Neural progenitor cell (in vitro differentiated cells): ENCODE results near the gene CRY1. TPM values are rescaled to one million over a fixed set of nuclear protein-coding genes. Genes with fewer than 3 reads are reported as not detected.

Source experiments
- DNase-seq: peaks from one replicate; pipeline ENCODE4 v3.0.0-alpha.2; 2016; ENCODE audit warnings: low spot score
- H2AFZ ChIP-seq: fragments of 200-600 bp; sonication (generic); replicated peaks from 2 replicates; pipeline ENCODE4 v1.6.1; 2016; ENCODE audit warnings: antibody characterized with exemption
- H3F3A ChIP-seq: fragments of 200-600 bp; sonication (generic); 2 replicates; pipeline ENCODE4 v1.6.1; 2016; ENCODE audit warnings: antibody characterized with exemption, low read depth
- H3K27ac ChIP-seq: fragments of 200-600 bp; sonication (generic); 2 replicates; pipeline ENCODE4 v1.5.1; 2016; ENCODE audit warnings: mild to moderate bottlenecking
- H3K27me3 ChIP-seq: fragments of 200-600 bp; sonication (generic); 2 replicates; pipeline ENCODE4 v1.6.1; 2016; ENCODE audit warnings: mild to moderate bottlenecking, moderate library complexity
- H3K36me3 ChIP-seq: fragments of 200-600 bp; sonication (generic); 2 replicates; pipeline ENCODE4 v1.5.1; 2016
- H3K4me1 ChIP-seq: fragments of 200-600 bp; sonication (generic); 2 replicates; pipeline ENCODE4 v1.6.1; 2016; ENCODE audit warnings: mixed run types
- H3K4me2 ChIP-seq: fragments of 200-600 bp; sonication (generic); 2 replicates; pipeline ENCODE4 v1.6.1; 2016
- H3K4me3 ChIP-seq: fragments of 200-600 bp; sonication (generic); 2 replicates; pipeline ENCODE4 v1.5.1; 2016
- H3K79me2 ChIP-seq: fragments of 200-600 bp; sonication (generic); 2 replicates; pipeline ENCODE4 v1.6.1; 2016; ENCODE audit warnings: low read depth
- H3K9ac ChIP-seq: fragments of 200-600 bp; sonication (generic); 2 replicates; pipeline ENCODE4 v1.6.1; 2016
- H3K9me3 ChIP-seq: fragments of 200-600 bp; sonication (generic); 2 replicates; pipeline ENCODE4 v1.5.1; 2016; ENCODE audit warnings: low read depth
- H4K20me1 ChIP-seq: fragments of 200-600 bp; sonication (generic); 2 replicates; pipeline ENCODE4 v1.6.1; 2016; ENCODE audit warnings: low read depth
- H3K27ac Mint-ChIP-seq: 3 replicates; pipeline ENCODE4 v1.8.0; 2021; ENCODE audit warnings: mixed read lengths
- H3K27me3 Mint-ChIP-seq: 2 replicates; pipeline ENCODE4 v1.8.0; 2022; ENCODE audit warnings: low read depth, mild to moderate bottlenecking, inconsistent platforms, moderate library complexity, mixed read lengths; ENCODE audit not compliant: insufficient read depth
- H3K36me3 Mint-ChIP-seq: 3 replicates; pipeline ENCODE4 v1.8.0; 2021; ENCODE audit warnings: mixed read lengths
- H3K4me1 Mint-ChIP-seq: 3 replicates; pipeline ENCODE4 v1.8.0; 2021; ENCODE audit warnings: mixed read lengths
- H3K4me3 Mint-ChIP-seq: 3 replicates; pipeline ENCODE4 v1.8.0; 2021; ENCODE audit warnings: mild to moderate bottlenecking, moderate library complexity, mixed read lengths
- H3K9me3 Mint-ChIP-seq: 3 replicates; pipeline ENCODE4 v1.8.0; 2020; ENCODE audit warnings: mixed read lengths
- CTCF ChIP-seq: fragments of 200-600 bp; sonication (generic); IDR thresholded peaks from 2 replicates; pipeline ENCODE4 v1.5.1; 2017; ENCODE audit warnings: antibody characterized with exemption, mild to moderate bottlenecking
- EZH2 ChIP-seq: fragments of 200-600 bp; sonication (generic); IDR thresholded peaks from 2 replicates; pipeline ENCODE4 v1.6.1; 2017; ENCODE audit warnings: antibody characterized with exemption, mild to moderate bottlenecking, moderate library complexity
- EZH2phosphoT487 ChIP-seq: fragments of 200-600 bp; sonication (generic); IDR thresholded peaks from 2 replicates; pipeline ENCODE4 v1.6.1; 2017; ENCODE audit warnings: antibody characterized with exemption
- total RNA-seq: library from RNA; depleted of rRNA; stranded (reverse); fragments of >200 nt; gene quantifications from 2 replicates; pipeline ENCODE4 v1.2.3, GENCODE V29; 2015; ENCODE audit warnings: low replicate concordance

CRY1 gene
- total RNA-seq, 1 donor from 2014 or later = 51.3 TPM

GRCh38 chr12:107032266-107032665 lies 61.1 kb downstream of the CRY1 start:
- H3F3A ChIP-seq = no peaks in the 10 kb centered on the region
- H4K20me1 ChIP-seq = no peaks in the 10 kb centered on the region
- H2AFZ ChIP-seq = no peak overlapping the region
- Mint-ChIP-seq H3K36me3 (peaks cover 8% of the 10 kb centered on the region), H3K27me3 (no peaks in the 10 kb centered on the region), H3K9me3 (no peaks in the 10 kb centered on the region), H3K4me1 (peaks cover 19% of the 10 kb centered on the region), H3K27ac (no peak overlapping the region), H3K4me3 (no peak overlapping the region)
- DNase-seq = no peak
- H3K4me1 ChIP-seq = peaks cover 3% of the 10 kb centered on the region
- TF ChIP-seq EZH2 = no peak
- H3K27ac ChIP-seq = no peak overlapping the region
- H3K4me3 ChIP-seq = no peak overlapping the region
- no peaks in the 10 kb centered on the region for H3K9me3 ChIP-seq
- H3K4me2 ChIP-seq = no peak overlapping the region
- no peaks in the 10 kb centered on the region for H3K36me3 ChIP-seq
- peaks cover 6% of the 10 kb centered on the region for H3K79me2 ChIP-seq
- no peak overlapping the region for H3K9ac ChIP-seq
- no peaks in the 10 kb centered on the region for H3K27me3 ChIP-seq

- Histone ChIP-seq H4K20me1 (no peaks in the 10 kb centered on the region), H3K79me2 (peaks cover 6% of the 10 kb centered on the region), H3K27me3 (no peaks in the 10 kb centered on the region), H3K4me1 (peaks cover 3% of the 10 kb centered on the region), H2AFZ (no peak overlapping the region), H3K4me2 (no peak overlapping the region), H3K9ac (no peak overlapping the region), H3F3A (no peaks in the 10 kb centered on the region), H3K4me3 (no peak overlapping the region), H3K36me3 (no peaks in the 10 kb centered on the region), H3K27ac (no peak overlapping the region), H3K9me3 (no peaks in the 10 kb centered on the region)
- Mint-ChIP-seq H3K4me1 (peaks cover 23% of the 10 kb centered on the region), H3K27ac (no peak overlapping the region), H3K9me3 (no peaks in the 10 kb centered on the region), H3K36me3 (peaks cover 4% of the 10 kb centered on the region), H3K4me3 (no peak overlapping the region), H3K27me3 (no peaks in the 10 kb centered on the region)
- TF ChIP-seq CTCF (no peak), EZH2 (no peak), EZH2phosphoT487 (no peak)
- no peak for DNase-seq
Observed at GRCh38 chr12:107031061-107031460, 62.3 kb downstream of the CRY1 start.

- Mint-ChIP-seq H3K27me3 (no peaks in the 10 kb centered on the region), H3K36me3 (no peaks in the 10 kb centered on the region), H3K4me3 (no peak overlapping the region), H3K4me1 (peaks cover 23% of the 10 kb centered on the region), H3K27ac (peak overlapping the region; percentile 91), H3K9me3 (no peaks in the 10 kb centered on the region)
- Histone ChIP-seq H3K27ac (no peak overlapping the region), H3K4me2 (no peak overlapping the region), H3K9ac (no peak overlapping the region), H2AFZ (no peak overlapping the region), H3K36me3 (no peaks in the 10 kb centered on the region), H3K4me3 (no peak overlapping the region), H3K4me1 (peaks cover 3% of the 10 kb centered on the region), H4K20me1 (no peaks in the 10 kb centered on the region), H3F3A (no peaks in the 10 kb centered on the region), H3K79me2 (peaks cover 6% of the 10 kb centered on the region), H3K27me3 (no peaks in the 10 kb centered on the region), H3K9me3 (no peaks in the 10 kb centered on the region)
- no peak for DNase-seq
- TF ChIP-seq EZH2 (no peak), EZH2phosphoT487 (no peak), CTCF (no peak)
Observed at GRCh38 chr12:107029081-107029480, 64.3 kb downstream of the CRY1 start.

- H3K4me2 ChIP-seq = no peak overlapping the region
- Mint-ChIP-seq H3K9me3 (no peaks in the 10 kb centered on the region), H3K4me1 (peaks cover 23% of the 10 kb centered on the region), H3K4me3 (no peak overlapping the region), H3K27ac (peak overlapping the region; percentile 39), H3K27me3 (no peaks in the 10 kb centered on the region), H3K36me3 (no peaks in the 10 kb centered on the region)
- no peak overlapping the region for H3K9ac ChIP-seq
- no peaks in the 10 kb centered on the region for H3K9me3 ChIP-seq
- no peaks in the 10 kb centered on the region for H3K36me3 ChIP-seq
- H3F3A ChIP-seq = no peaks in the 10 kb centered on the region
- peaks cover 3% of the 10 kb centered on the region for H3K79me2 ChIP-seq
- H3K27me3 ChIP-seq = no peaks in the 10 kb centered on the region
- no peak for DNase-seq
- H3K4me1 ChIP-seq = peaks cover 3% of the 10 kb centered on the region
- no peak overlapping the region for H3K4me3 ChIP-seq
- no peak overlapping the region for H3K27ac ChIP-seq
- TF ChIP-seq CTCF (no peak), EZH2 (no peak), EZH2phosphoT487 (no peak)
- no peaks in the 10 kb centered on the region for H4K20me1 ChIP-seq
- H2AFZ ChIP-seq = no peak overlapping the region
Observed at GRCh38 chr12:107027636-107028053, 65.7 kb downstream of the CRY1 start.
